ENCODE results near the gene ZBTB16.

Gene ZBTB16

GRCh38 chr11:114237321-114238280 lies 178.1 kb downstream of the ZBTB16 start:
- Histone ChIP-seq H3K4me3 (replicated peaks; ENCODE audit: low read depth, low read length) (no peak overlapping the region), H3K27me3 (replicated peaks; ENCODE audit: control insufficient read depth, insufficient read depth, low read length) (peaks cover 2% of the 10 kb centered on the region), H3K36me3 (ENCODE audit: control insufficient read depth, insufficient read depth, low read length) (no peaks in the 10 kb centered on the region)
- TF ChIP-seq CTCF (IDR thresholded peaks at IDR 0.05; ENCODE audit: insufficient read depth, low read length, poor library complexity, severe bottlenecking), result no peak
- no peak for DNase-seq (ENCODE audit: extremely low read depth, insufficient read length)

- no peak for DNase-seq (ENCODE audit: extremely low read depth, insufficient read length)
- H3K4me3 ChIP-seq (replicated peaks; ENCODE audit: low read depth, low read length), result no peak overlapping the region
- no peaks in the 10 kb centered on the region for H3K36me3 ChIP-seq (ENCODE audit: control insufficient read depth, insufficient read depth, low read length)
- TF ChIP-seq CTCF (IDR thresholded peaks at IDR 0.05; ENCODE audit: insufficient read depth, low read length, poor library complexity, severe bottlenecking), result no peak
- peaks cover 3% of the 10 kb centered on the region for H3K27me3 ChIP-seq (replicated peaks; ENCODE audit: control insufficient read depth, insufficient read depth, low read length)
Observed at GRCh38 chr11:114239753-114240161, 180.2 kb downstream of the ZBTB16 start.

GRCh38 chr11:114242032-114242431 lies 182.5 kb downstream of the ZBTB16 start:
- peaks cover 1% of the 10 kb centered on the region for H3K27me3 ChIP-seq (replicated peaks; ENCODE audit: control insufficient read depth, insufficient read depth, low read length)
- TF ChIP-seq CTCF (IDR thresholded peaks at IDR 0.05; ENCODE audit: insufficient read depth, low read length, poor library complexity, severe bottlenecking), result no peak
- H3K4me3 ChIP-seq (replicated peaks; ENCODE audit: low read depth, low read length), result no peak overlapping the region
- no peak for DNase-seq (ENCODE audit: extremely low read depth, insufficient read length)
- no peaks in the 10 kb centered on the region for H3K36me3 ChIP-seq (ENCODE audit: control insufficient read depth, insufficient read depth, low read length)

GRCh38 chr11:114243461-114244372 lies 184.2 kb downstream of the ZBTB16 start:
- H3K27me3 ChIP-seq (replicated peaks; ENCODE audit: control insufficient read depth, insufficient read depth, low read length), result peaks cover 1% of the 10 kb centered on the region
- TF ChIP-seq CTCF (IDR thresholded peaks at IDR 0.05; ENCODE audit: insufficient read depth, low read length, poor library complexity, severe bottlenecking), result no peak
- H3K4me3 ChIP-seq (replicated peaks; ENCODE audit: low read depth, low read length), result no peak overlapping the region
- no peak for DNase-seq (ENCODE audit: extremely low read depth, insufficient read length)
- no peaks in the 10 kb centered on the region for H3K36me3 ChIP-seq (ENCODE audit: control insufficient read depth, insufficient read depth, low read length)

GRCh38 chr11:114244726-114245394 lies 185.3 kb downstream of the ZBTB16 start:
- H3K36me3 ChIP-seq (ENCODE audit: control insufficient read depth, insufficient read depth, low read length), result no peaks in the 10 kb centered on the region
- no peak for DNase-seq (ENCODE audit: extremely low read depth, insufficient read length)
- no peak for TF ChIP-seq CTCF (IDR thresholded peaks at IDR 0.05; ENCODE audit: insufficient read depth, low read length, poor library complexity, severe bottlenecking)
- H3K4me3 ChIP-seq (replicated peaks; ENCODE audit: low read depth, low read length), result no peak overlapping the region
- peaks cover 1% of the 10 kb centered on the region for H3K27me3 ChIP-seq (replicated peaks; ENCODE audit: control insufficient read depth, insufficient read depth, low read length)
